Measurements from ENCODE around the gene ANKRD27.

DNA sequence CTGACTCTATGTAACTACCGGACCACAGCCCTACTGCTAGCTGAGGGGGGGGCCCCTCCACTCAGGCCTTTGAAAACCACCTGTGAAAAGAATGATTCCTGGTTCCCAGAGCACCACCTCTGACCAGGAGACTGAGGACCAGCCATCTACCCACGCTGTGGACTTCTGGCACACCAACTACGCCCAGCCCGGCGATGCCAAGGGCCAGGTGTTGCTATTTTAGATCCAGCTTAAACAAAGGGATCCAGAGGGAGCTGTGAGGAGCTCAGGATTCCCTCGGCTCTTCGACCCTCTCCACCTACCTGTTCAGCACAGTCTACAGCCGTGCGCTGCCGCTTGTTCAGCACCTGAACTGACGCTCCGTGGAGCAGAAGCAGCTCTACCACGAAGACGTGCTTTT is 71.0 kb downstream of the ANKRD27 start:
- TF ChIP-seq, protein P1, sequence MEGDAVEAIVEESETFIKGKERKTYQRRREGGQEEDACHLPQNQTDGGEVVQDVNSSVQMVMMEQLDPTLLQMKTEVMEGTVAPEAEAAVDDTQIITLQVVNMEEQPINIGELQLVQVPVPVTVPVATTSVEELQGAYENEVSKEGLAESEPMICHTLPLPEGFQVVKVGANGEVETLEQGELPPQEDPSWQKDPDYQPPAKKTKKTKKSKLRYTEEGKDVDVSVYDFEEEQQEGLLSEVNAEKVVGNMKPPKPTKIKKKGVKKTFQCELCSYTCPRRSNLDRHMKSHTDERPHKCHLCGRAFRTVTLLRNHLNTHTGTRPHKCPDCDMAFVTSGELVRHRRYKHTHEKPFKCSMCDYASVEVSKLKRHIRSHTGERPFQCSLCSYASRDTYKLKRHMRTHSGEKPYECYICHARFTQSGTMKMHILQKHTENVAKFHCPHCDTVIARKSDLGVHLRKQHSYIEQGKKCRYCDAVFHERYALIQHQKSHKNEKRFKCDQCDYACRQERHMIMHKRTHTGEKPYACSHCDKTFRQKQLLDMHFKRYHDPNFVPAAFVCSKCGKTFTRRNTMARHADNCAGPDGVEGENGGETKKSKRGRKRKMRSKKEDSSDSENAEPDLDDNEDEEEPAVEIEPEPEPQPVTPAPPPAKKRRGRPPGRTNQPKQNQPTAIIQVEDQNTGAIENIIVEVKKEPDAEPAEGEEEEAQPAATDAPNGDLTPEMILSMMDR (IDR thresholded peaks at IDR 0.05; ENCODE audit: insufficient read depth, low read depth, low read length) = no peak
- no peak for TF ChIP-seq EZH2 (IDR thresholded peaks at IDR 0.05; ENCODE audit: insufficient read depth, low read length)

All from astrocyte (in vitro differentiated cells and primary cell).